ENCODE data around the gene BCO2.

GRCh38 chr11:112196519-112197087, 21.3 kb downstream of the BCO2 start:
- TF ChIP-seq POLR2A (IDR thresholded peaks at IDR 0.05) (no peak), CTCF (IDR thresholded peaks at IDR 0.05) (no peak)

Measured in upper lobe of left lung (tissue), 4 donors.